Smooth muscle cell (in vitro differentiated cells): ENCODE results near the gene C3orf49. TPM values are rescaled to one million over a fixed set of nuclear protein-coding genes. Genes with fewer than 3 reads are reported as not detected.

Source experiments
- DNase-seq: peaks from one replicate; lab custom pipeline; 2025; ENCODE audit not compliant: unreplicated experiment; lab: John Stamatoyannopoulos, UW
- H2AFZ ChIP-seq: fragments of 200-600 bp; sonication (generic); 2 replicates; pipeline ENCODE4 v1.6.0; 2016; ENCODE audit warnings: antibody characterized with exemption, low read depth, mild to moderate bottlenecking
- H3F3A ChIP-seq: fragments of 200-600 bp; sonication (generic); 2 replicates; pipeline ENCODE4 v1.6.0; 2017; ENCODE audit warnings: antibody characterized with exemption, low read depth
- H3K27ac ChIP-seq: fragments of 200-600 bp; sonication (generic); 2 replicates; pipeline ENCODE4 v1.5.1; 2016; ENCODE audit warnings: low read depth, mild to moderate bottlenecking
- H3K27me3 ChIP-seq: fragments of 200-600 bp; sonication (generic); 2 replicates; pipeline ENCODE4 v1.6.1; 2016; ENCODE audit warnings: low read depth, mild to moderate bottlenecking
- H3K36me3 ChIP-seq: fragments of 200-600 bp; sonication (generic); 2 replicates; pipeline ENCODE4 v1.5.1; 2016; ENCODE audit warnings: low read depth
- H3K4me1 ChIP-seq: fragments of 200-600 bp; sonication (generic); 2 replicates; pipeline ENCODE4 v1.5.1; 2016; ENCODE audit warnings: low read depth
- H3K4me2 ChIP-seq: fragments of 200-600 bp; sonication (generic); 2 replicates; pipeline ENCODE4 v1.6.0; 2016; ENCODE audit warnings: mild to moderate bottlenecking
- H3K4me3 ChIP-seq: fragments of 200-600 bp; sonication (generic); 2 replicates; pipeline ENCODE4 v1.5.1; 2016; ENCODE audit warnings: mild to moderate bottlenecking
- H3K79me2 ChIP-seq: fragments of 200-600 bp; sonication (generic); 2 replicates; pipeline ENCODE4 v1.6.0; 2016; ENCODE audit warnings: low read depth, mild to moderate bottlenecking
- H3K9ac ChIP-seq: fragments of 200-600 bp; sonication (generic); 2 replicates; pipeline ENCODE4 v1.6.0; 2016; ENCODE audit warnings: low read depth
- H3K9me3 ChIP-seq: fragments of 200-600 bp; sonication (generic); replicated peaks from 2 replicates; pipeline ENCODE4 v1.5.1; 2016; ENCODE audit warnings: low read depth
- H4K20me1 ChIP-seq: fragments of 200-600 bp; sonication (generic); 2 replicates; pipeline ENCODE4 v1.6.0; 2016; ENCODE audit warnings: low read depth
- CTCF ChIP-seq: fragments of 200-600 bp; sonication (generic); IDR thresholded peaks from 2 replicates; pipeline ENCODE4 v1.5.1; 2017; ENCODE audit warnings: borderline replicate concordance, mild to moderate bottlenecking, antibody characterized with exemption; ENCODE audit not compliant: insufficient read depth, poor library complexity, severe bottlenecking
- WGBS: methylation state at CpG from one replicate; pipeline ENCODE4 v1.1.7; 2016; ENCODE audit warnings: low lambda C conversion rate; 5-methylcytosine and 5-hydroxymethylcytosine counted together
- polyA plus RNA-seq: library from polyadenylated mRNA; unstranded; fragments of >200 nt; fragmentation: Nextera tagmentation; extraction: Ambion mirVana; gene quantifications from 2 replicates; pipeline ENCODE4 v1.2.1, GENCODE V29; 2016
- total RNA-seq: library from RNA; depleted of rRNA; stranded (reverse); fragments of >200 nt; gene quantifications from 2 replicates; pipeline ENCODE4 v1.2.3, GENCODE V29; 2014

Gene C3orf49
- total and polyA plus RNA-seq, 2 experiments from 2014 or later, result not detected

GRCh38 chr3:63892773-63893352 is 73.8 kb downstream of the C3orf49 start:
- H3K27ac ChIP-seq, result no peak overlapping the region
- peaks cover 17% of the 10 kb centered on the region for H3K79me2 ChIP-seq
- no peaks in the 10 kb centered on the region for H3K36me3 ChIP-seq
- TF ChIP-seq CTCF, result no peak
- no peak overlapping the region for H3K4me2 ChIP-seq
- DNase-seq, result no peak
- H2AFZ ChIP-seq, result no peak overlapping the region
- no peaks in the 10 kb centered on the region for H3K27me3 ChIP-seq
- no peak overlapping the region for H3K4me3 ChIP-seq
- no peak overlapping the region for H3K9ac ChIP-seq
- H3K4me1 ChIP-seq, result no peaks in the 10 kb centered on the region
- H4K20me1 ChIP-seq, result peaks cover 67% of the 10 kb centered on the region
- WGBS, result 86% methylated on average over 1 of the region's 1 CpG
- no peaks in the 10 kb centered on the region for H3F3A ChIP-seq
- H3K9me3 ChIP-seq, result no peaks in the 10 kb centered on the region

GRCh38 chr3:63895422-63896189 is 76.5 kb downstream of the C3orf49 start:
- DNase-seq, result no peak
- Histone ChIP-seq H3F3A (no peaks in the 10 kb centered on the region), H3K4me3 (no peak overlapping the region), H3K36me3 (no peaks in the 10 kb centered on the region), H3K27ac (no peak overlapping the region), H3K9me3 (no peaks in the 10 kb centered on the region), H3K79me2 (peaks cover 9% of the 10 kb centered on the region), H2AFZ (no peak overlapping the region), H4K20me1 (peaks cover 45% of the 10 kb centered on the region), H3K9ac (no peak overlapping the region), H3K4me2 (no peak overlapping the region), H3K27me3 (no peaks in the 10 kb centered on the region), H3K4me1 (no peaks in the 10 kb centered on the region)
- WGBS, result 89% methylated on average over 5 of the region's 5 CpGs
- TF ChIP-seq CTCF, result no peak

GRCh38 chr3:63896332-63897030 is 77.4 kb downstream of the C3orf49 start:
- Histone ChIP-seq H3K27me3 (no peaks in the 10 kb centered on the region), H3K79me2 (peaks cover 6% of the 10 kb centered on the region), H3K4me3 (no peak overlapping the region), H3K9me3 (no peaks in the 10 kb centered on the region), H3K27ac (no peak overlapping the region), H3F3A (no peaks in the 10 kb centered on the region), H3K36me3 (no peaks in the 10 kb centered on the region), H3K4me2 (no peak overlapping the region), H2AFZ (no peak overlapping the region), H3K4me1 (no peaks in the 10 kb centered on the region), H4K20me1 (peaks cover 43% of the 10 kb centered on the region), H3K9ac (no peak overlapping the region)
- WGBS, result 97% methylated on average over 1 of the region's 1 CpG
- no peak for DNase-seq
- no peak for TF ChIP-seq CTCF

Other genes starting within 250 kb of the C3orf49 start
- gene SNTN, start 166.6 kb upstream of the C3orf49 start, total RNA-seq, result not detected in 2 replicates
- 0.21 TPM in 1 of 2 replicates, not detected in the other for gene SNTN, start 166.6 kb upstream of the C3orf49 start, polyA plus RNA-seq
- 41.3 and 57.3 TPM in 2 replicates for gene THOC7, start 44.5 kb downstream of the C3orf49 start, total RNA-seq
- 57.5 and 59.9 TPM in 2 replicates for gene THOC7, start 44.5 kb downstream of the C3orf49 start, polyA plus RNA-seq
- gene ATXN7, start 44.6 kb downstream of the C3orf49 start, total RNA-seq, result 14.1 and 16.8 TPM in 2 replicates
- gene ATXN7, start 44.6 kb downstream of the C3orf49 start, polyA plus RNA-seq, result 3.1 and 3.6 TPM in 2 replicates
- not detected in 2 replicates for gene SCAANT1, start 93.1 kb downstream of the C3orf49 start, total RNA-seq
- gene SCAANT1, start 93.1 kb downstream of the C3orf49 start, polyA plus RNA-seq, result not detected in 2 replicates
- gene PSMD6, start 204.2 kb downstream of the C3orf49 start, total RNA-seq, result 109 and 113 TPM in 2 replicates
- gene PSMD6, start 204.2 kb downstream of the C3orf49 start, polyA plus RNA-seq, result 116 and 119 TPM in 2 replicates